Amygdala (tissue), 56 donors: ENCODE data around the gene LMX1B.
"Not testable (repeated sequence)": the region's sequence is repeated elsewhere in the genome, so short reads cannot be mapped to it uniquely, and the experiment has no call there.

Experiments
- DNase-seq, 56 donors: peaks; one replicate each; lab custom pipeline; 2025; lab: John Stamatoyannopoulos, UW

LMX1B gene

DNA sequence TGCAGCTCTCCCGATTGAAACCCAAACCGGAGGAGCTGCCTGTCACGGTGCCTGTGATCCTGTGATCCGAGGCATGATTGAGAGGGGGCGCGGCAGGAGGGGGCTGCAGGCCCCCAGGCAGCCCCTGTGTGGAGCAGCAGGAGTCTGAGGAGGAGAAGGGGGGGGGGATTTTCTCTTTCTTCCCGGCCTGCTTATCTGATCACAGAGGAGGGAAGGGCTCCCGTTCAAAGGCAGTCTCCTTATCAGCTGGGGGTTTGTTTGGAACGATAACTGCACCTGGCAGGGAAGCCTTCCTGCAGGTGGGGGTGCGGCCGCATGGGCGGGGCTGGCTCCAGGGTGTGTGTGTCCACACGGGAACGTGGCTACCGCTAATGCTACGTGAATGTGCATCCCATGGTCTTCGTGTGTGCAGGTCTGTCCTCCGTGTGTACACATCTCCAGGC lies 38.4 kb downstream of the LMX1B start:
- no peak for DNase-seq

DNA sequence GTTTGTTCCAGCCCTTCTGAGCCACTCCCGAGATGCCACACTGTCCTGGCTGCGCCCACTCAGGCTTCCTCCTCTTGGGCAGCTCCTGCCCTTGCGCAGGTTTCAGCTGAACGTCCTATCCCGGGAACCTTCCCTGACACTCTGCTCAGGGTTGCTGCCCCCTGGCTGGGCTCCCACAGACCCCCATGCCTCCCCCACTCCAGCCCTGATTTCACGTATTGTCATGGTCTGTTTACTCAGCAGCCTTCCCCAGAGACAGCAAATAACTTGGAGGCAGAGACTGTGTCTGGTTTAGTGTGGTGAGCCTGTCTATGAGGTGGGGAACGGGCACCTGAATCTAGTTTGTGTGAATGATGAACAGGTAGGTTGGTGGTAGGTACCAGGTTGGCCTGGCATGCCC lies 40.4 kb downstream of the LMX1B start:
- no peak for DNase-seq

DNA sequence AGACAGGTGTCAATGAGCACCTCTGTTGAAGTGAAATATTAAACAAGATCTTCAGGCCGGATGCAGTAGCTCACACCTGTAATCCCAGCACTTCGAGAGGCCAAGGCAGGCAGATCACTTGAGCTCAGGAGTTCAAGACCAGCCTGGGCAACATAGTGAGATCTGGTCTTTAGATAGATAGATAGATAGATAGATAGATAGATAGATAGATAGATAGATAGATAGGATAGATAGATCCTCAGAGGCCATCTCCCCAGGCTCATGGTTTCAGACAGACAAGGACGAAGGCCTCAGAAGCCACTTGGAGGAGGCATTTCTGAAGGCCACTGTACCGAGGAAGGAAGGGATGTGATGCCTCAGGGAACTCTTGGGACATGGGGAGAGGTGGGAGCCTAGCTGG lies 42.5 kb downstream of the LMX1B start:
- not testable (repeated sequence) for DNase-seq

GRCh38 chr9:126658201-126658825 lies 44.6 kb downstream of the LMX1B start:
- DNase-seq, result no peak

- DNase-seq, result no peak
These were observed 45.3 kb downstream of the LMX1B start for GRCh38 chr9:126658956-126659555.

DNA sequence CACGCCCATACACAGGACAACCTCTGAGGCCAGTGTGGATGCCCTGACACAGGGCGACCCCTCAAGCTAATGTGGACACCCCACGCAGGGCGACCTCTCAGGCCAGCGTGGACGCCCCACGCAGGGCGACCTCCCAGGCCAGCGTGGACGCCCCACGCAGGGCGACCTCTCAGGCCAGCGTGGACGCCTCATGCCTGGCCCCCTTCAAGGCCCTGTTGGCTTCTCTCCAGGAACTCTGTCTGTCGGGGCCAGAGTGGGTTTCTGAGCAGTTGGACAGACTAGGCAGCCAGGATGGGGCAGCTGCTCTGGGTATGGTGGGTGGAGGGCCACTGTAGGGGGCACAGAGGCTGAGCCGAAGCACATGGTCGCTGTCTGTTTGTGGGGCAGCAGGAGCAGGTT lies 47.4 kb downstream of the LMX1B start:
- no peak for DNase-seq

- DNase-seq, result no peak
These were observed 48.0 kb downstream of the LMX1B start for GRCh38 chr9:126661521-126662251.

GRCh38 chr9:126663661-126664072 lies 49.9 kb downstream of the LMX1B start:
- DNase-seq, result peak in 2 of 56 donors; percentile 23 to 42

DNA sequence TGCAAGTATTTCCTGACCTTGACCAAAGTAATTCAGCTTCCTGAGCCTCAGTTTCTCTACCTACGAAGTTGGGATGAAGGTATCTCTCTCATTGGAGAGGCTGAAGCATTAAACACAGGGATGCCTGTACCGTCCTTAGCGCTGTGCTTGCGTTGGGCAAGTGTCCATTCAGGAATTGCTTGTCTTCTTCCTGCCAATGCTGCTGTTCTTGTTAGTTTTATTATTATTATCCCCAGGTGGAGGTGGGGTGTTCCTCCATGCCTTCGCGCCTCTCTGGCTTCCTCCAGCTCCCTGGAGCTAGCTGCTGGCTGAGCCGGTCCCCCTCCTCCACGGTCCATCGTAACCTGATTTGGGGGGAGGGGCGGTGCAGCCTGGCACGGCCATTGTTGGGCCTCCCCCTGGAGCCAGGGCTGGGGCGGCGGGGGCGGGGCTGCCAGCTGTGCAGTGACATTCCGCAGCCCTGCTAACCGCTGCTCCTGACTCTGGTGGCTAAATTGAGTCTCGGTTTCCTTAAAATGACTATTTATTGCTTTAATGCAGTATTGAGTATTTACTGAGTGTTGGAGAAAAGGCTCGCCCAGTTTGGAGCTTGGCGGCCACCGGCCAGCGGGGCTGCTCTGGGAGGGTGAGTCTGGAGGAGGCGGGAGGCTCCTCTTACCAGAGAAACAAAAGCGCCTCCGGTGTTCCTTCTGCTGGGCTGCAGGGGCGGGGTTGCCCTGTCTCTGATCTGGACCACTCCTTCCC lies 51.3 kb downstream of the LMX1B start:
- DNase-seq, result no peak

- DNase-seq, result no peak
These were observed 51.9 kb downstream of the LMX1B start for GRCh38 chr9:126665644-126666035.

DNA sequence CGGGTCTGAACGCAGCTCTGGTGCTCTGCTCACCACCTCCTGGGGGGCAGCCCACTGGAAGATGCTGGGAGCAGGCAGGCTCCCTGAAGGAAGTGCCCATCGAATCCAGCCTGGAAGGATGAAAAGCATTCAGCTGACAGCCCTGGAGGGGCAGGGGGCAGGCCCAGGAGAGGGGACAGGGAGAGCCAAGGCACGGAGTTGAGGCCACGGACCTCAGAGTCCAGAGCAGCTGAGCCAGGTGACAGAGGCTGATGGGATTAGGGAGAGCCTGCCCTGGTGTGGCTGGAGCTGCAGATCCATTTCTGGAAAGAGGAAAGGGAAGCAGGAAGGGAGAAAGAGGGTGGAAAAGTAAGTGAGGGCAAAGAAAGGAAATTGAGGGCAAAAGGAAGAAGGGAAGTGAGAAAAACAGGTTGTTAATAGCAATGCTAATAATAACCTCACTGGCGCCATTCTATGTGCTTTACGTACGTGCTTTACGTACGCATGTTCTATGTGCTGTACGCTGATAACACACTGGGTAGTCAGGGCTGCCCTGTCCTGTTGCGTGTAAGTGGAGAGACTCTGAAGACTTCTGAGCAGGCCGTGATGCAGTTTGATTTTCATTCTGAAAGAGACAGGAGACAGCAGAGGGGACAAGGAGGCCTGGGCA lies 52.6 kb downstream of the LMX1B start:
- no peak for DNase-seq

DNA sequence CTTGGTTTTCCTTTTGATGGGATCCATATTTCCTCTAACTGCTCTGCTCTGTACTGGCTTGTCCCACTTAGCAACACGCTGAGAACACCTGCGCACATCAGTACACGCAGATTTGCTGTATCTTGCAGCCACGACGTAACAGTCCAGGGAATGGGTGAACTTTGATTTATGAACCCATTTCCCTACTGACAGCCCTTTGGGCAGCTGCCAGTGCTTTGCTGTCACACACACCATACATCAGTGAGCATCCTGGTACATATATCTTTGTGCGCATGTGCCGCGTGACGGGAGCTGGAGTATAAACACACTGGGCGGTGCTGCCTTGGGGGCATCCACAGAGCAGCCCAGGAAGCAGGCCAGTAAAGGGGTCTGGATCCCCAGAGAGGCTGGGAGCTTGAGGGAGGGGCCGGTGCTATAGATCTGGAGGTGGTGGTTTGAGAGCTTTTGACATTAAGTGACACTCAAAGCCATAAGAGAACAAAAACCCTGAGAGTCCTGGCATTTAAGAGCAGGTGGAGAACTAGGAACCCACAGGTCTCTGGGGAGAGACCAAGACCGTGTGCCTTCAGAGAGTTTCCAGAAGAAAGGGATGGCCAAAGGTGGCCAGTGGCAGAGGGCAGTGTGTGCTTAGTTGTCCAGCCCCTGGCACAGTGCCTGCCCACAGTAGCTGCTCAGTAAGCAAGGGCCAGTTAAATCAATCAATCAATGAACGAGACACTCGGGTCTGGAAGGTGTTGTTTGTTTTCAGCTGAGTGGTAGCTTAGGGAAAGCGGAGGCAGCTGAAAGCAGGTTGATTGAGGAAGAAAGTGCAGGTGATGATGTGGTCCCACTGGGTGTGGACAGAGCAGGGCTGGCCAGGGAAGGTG lies 53.7 kb downstream of the LMX1B start:
- no peak for DNase-seq

DNA sequence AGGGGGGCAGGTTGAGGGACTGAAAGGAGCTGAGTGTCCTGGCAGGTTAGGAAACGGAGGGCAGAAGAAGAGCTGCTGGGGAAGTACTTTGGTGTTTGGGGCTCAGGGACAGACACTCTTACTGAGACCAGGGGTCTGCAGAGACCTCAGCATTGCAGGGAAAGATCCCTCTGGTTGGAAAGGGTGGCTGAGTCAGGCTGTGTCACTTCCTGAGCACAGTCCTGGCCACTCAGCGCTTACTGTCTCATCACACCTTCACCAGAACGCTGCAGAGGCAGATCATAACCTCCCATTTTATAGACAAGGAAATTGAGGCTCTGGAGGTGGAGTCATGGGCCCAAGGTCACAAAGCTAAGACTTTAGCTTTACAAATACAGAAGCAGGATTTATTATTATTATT lies 54.3 kb downstream of the LMX1B start:
- no peak for DNase-seq

DNA sequence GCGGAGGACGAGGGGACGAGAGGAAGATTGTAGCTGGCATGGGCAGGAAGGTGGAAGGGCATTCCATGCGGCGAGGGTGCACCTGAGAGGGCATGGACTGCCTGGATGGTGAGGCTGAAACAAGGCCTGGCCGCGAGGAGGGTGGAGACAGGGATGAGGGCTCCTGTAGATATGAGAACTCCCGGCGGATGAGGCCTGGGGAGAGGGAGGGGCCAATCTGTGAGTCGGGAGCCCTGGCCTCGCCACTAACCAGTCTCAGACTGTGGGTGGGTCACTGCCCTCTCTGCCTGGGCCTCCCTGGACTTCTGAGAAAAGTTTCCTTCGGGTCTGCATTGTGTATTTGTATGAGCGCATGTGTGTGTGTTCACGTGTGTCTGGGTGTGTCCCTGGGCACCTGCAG lies 55.4 kb downstream of the LMX1B start:
- no peak for DNase-seq

GRCh38 chr9:126670270-126670669 lies 56.5 kb downstream of the LMX1B start:
- DNase-seq, result no peak

DNA sequence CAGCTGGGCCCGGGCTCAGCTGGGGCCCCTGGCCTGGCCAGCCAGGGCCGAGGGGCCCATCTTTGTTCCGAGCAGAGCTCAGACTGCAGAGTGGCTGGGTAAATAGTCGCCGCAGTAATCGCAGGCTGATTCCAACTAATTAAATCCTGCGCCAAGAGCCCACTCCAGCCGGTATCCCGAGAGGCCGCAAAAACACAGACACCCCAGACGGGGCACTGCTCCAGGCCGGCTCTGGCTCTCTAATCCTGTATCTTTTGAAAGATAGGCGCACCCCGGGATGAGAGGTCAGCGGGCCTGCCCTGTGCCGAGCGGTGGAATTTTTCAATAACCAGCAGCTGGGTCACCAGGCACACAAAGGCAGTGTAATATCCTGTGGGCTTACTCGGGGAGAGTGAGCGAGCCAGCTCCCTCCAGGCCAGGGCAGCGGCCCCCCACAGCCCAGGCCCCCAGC lies 57.7 kb downstream of the LMX1B start:
- no peak for DNase-seq

DNA sequence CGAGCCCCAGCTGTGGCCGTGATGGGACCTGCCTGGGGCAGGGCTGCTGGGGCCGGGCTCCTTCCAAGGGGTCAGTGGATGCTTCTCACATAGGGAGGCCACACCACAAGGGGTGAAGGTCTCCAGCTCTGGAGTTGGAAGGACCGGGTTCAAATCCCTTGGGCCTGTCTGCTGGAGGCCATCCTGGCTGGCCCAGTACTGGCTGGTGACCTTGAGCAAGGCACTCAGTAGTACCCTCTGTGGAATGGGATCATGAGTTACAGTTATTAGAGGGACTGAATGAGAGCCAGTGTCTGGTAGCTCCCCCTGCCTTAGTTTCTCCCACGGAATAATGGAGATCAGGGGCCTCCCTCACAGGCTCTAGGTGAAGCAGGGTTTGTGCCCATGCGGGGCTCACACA lies 58.3 kb downstream of the LMX1B start:
- DNase-seq, result no peak

GRCh38 chr9:126672634-126673284 lies 59.0 kb downstream of the LMX1B start:
- DNase-seq, result no peak

- no peak for DNase-seq
These were observed 60.1 kb downstream of the LMX1B start for GRCh38 chr9:126673689-126674364.
